Small intestine (tissue), 7 donors: ENCODE results near the gene NME3. TPM values are rescaled to one million over a fixed set of nuclear protein-coding genes. Genes with fewer than 3 reads are reported as not detected.
"Not testable (repeated sequence)": the region's sequence is repeated elsewhere in the genome, so short reads cannot be mapped to it uniquely, and the experiment has no call there.

Experiments used
- DNase-seq, 2 donors: peaks; one replicate each; pipeline versions ENCODE4 v3.0.0 to v3.0.0-alpha.2; 2013
- FAIRE-seq: peaks from 2 replicates; lab custom pipeline; 2012; peaks lifted over from hg19 to GRCh38; lab: Jason Lieb, UNC
- H3K27ac ChIP-seq, 3 donors: one replicate each; pipeline ENCODE4 v1.5.1; 2013; ENCODE audit warnings: low read length in 2 of 3, mild to moderate bottlenecking in 2 of 3, control low read depth in 1 of 3, inconsistent platforms in 1 of 3, low read depth in 1 of 3, moderate library complexity in 1 of 3
- H3K27me3 ChIP-seq, 3 donors: one replicate each; pipeline ENCODE4 v1.6.1; 2013; ENCODE audit warnings: low read length in 3 of 3, inconsistent platforms in 1 of 3; ENCODE audit not compliant: control insufficient read depth in 3 of 3, insufficient read depth in 3 of 3
- H3K36me3 ChIP-seq, 3 donors: one replicate each; pipeline ENCODE4 v1.6.1; 2013; ENCODE audit warnings: low read length in 3 of 3, inconsistent platforms in 1 of 3, low read depth in 1 of 3, mild to moderate bottlenecking in 1 of 3, moderate library complexity in 1 of 3; ENCODE audit not compliant: control insufficient read depth in 3 of 3, insufficient read depth in 2 of 3
- H3K4me1 ChIP-seq, 3 donors: one replicate each; pipeline ENCODE4 v1.6.1; 2013; ENCODE audit warnings: low read length in 2 of 3, inconsistent platforms in 1 of 3, low read depth in 1 of 3, mild to moderate bottlenecking in 1 of 3, moderate library complexity in 1 of 3; ENCODE audit not compliant: control insufficient read depth in 3 of 3, insufficient read depth in 2 of 3
- H3K4me3 ChIP-seq, 3 donors: one replicate each; pipeline ENCODE4 v1.5.1; 2013; ENCODE audit warnings: low read length in 3 of 3, control low read depth in 1 of 3, inconsistent platforms in 1 of 3, low read depth in 1 of 3, mild to moderate bottlenecking in 1 of 3, moderate library complexity in 1 of 3
- H3K9me3 ChIP-seq, 2 donors: one replicate each; pipeline ENCODE4 v1.6.1; 2013; ENCODE audit warnings: low read depth in 1 of 2, low read length in 1 of 2; ENCODE audit not compliant: control insufficient read depth in 2 of 2, insufficient read depth in 1 of 2
- WGBS, 3 donors: extraction: QIAGEN DNeasy Blood & Tissue Kit; methylation state at CpG; one replicate each; pipeline ENCODE4 v1.1.7; 2013; 5-methylcytosine and 5-hydroxymethylcytosine counted together
- polyA plus RNA-seq, 4 donors: library from polyadenylated mRNA; stranded (reverse) in 3 of 4; unstranded in 1 of 4; fragments of 200-250 nt in 3 of 4; fragments of 120-200 nt in 1 of 4; gene quantifications; one replicate each; pipeline versions ENCODE4 v1.2.1 to v1.2.3, GENCODE V29; 2013
- donor health status: healthy with polysubstance abuse.
- donor health status: control.
- donor health status: control.
- donor health status: Bipolar disorder and iron deficiency.
- donor health status: healthy.

The NME3 gene
- polyA plus RNA-seq, 4 donors, result 61.2 to 293 (median 153) TPM

GRCh38 chr16:1808691-1809090 is 37.3 kb upstream of the NME3 start:
- no peaks in the 10 kb centered on the region for H3K27me3 ChIP-seq
- peaks cover 4 to 59% (median 5%) of the 10 kb centered on the region in 3 donors for H3K36me3 ChIP-seq
- no peak for FAIRE-seq
- no peaks in the 10 kb centered on the region for H3K4me1 ChIP-seq
- H3K4me3 ChIP-seq, result no peak overlapping the region
- WGBS, 3 donors, result 81 to 85% (median 81%) methylated on average over 18 of the region's 18 CpGs
- no peak overlapping the region for H3K27ac ChIP-seq
- no peaks in the 10 kb centered on the region for H3K9me3 ChIP-seq
- no peak for DNase-seq

DNA sequence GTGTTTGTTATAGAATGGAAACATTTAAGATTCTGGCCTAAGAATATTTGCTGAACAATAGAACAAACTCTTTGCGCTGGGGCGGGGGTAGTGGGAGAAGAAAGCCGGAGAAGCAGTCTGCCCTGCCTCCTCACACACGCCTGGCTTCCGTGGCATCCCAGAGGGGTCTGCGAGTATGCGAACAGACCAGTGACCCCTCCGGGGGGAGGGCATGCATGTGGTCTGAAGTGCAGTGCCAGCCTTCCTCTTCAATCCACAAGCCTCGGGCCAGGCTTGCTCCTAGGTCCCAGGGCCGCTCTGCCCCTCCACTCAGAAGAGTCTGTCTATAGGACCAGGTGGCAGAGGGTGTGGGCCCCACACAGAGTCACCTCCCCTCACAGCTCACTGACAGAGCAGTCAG is 36.3 kb upstream of the NME3 start:
- Histone ChIP-seq H3K4me1 (no peaks in the 10 kb centered on the region), H3K36me3 (peaks cover 4 to 53% (median 5%) of the 10 kb centered on the region in 3 donors), H3K27me3 (no peaks in the 10 kb centered on the region), H3K27ac (no peak overlapping the region), H3K4me3 (no peak overlapping the region), H3K9me3 (no peaks in the 10 kb centered on the region)
- FAIRE-seq, result no peak
- no peak for DNase-seq
- WGBS, 3 donors, result 87 to 90% (median 88%) methylated on average over 10 of the region's 10 CpGs

GRCh38 chr16:1800701-1801100 is 29.4 kb upstream of the NME3 start:
- Histone ChIP-seq H3K36me3 (peaks cover 0 to 11% (median 0%) of the 10 kb centered on the region in 3 donors), H3K4me1 (no peaks in the 10 kb centered on the region), H3K27me3 (no peaks in the 10 kb centered on the region), H3K4me3 (no peak overlapping the region), H3K27ac (no peak overlapping the region), H3K9me3 (peaks cover 0 to 27% of the 10 kb centered on the region in 2 donors)
- FAIRE-seq (no peak), DNase-seq (no peak)
- WGBS, 3 donors, result 81 to 84% (median 82%) methylated on average over 10 of the region's 10 CpGs

DNA sequence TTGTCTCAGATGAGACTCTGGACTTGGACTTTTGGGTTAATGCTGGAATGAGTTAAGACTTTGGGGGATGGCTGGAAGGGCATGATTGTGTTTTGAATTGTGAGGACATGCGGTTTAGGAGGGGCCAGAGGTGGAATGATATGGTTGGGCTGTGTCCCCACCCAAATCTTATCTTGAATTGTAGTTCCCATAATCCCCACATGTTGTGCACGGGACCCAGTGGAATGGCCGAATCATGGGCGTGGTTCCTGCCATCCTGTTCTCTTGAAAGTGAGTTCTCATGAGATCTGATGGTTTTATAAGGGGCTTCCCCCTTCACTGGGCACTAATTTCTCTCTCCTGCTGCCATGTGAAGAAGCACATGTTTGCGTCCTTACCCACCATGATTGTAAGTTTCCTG is 27.9 kb upstream of the NME3 start:
- not testable (repeated sequence) for DNase-seq, H3K36me3 ChIP-seq, H3K27ac ChIP-seq, H3K4me3 ChIP-seq, H3K27me3 ChIP-seq, FAIRE-seq
- H3K4me1 ChIP-seq, result peaks cover 0 to 13% (median 0%) of the 10 kb centered on the region in 3 donors
- H3K9me3 ChIP-seq, result peaks cover 0 to 27% of the 10 kb centered on the region in 2 donors
- 62 to 87% (median 74%) methylated on average over 5 of the region's 5 CpGs for WGBS, 3 donors

DNA sequence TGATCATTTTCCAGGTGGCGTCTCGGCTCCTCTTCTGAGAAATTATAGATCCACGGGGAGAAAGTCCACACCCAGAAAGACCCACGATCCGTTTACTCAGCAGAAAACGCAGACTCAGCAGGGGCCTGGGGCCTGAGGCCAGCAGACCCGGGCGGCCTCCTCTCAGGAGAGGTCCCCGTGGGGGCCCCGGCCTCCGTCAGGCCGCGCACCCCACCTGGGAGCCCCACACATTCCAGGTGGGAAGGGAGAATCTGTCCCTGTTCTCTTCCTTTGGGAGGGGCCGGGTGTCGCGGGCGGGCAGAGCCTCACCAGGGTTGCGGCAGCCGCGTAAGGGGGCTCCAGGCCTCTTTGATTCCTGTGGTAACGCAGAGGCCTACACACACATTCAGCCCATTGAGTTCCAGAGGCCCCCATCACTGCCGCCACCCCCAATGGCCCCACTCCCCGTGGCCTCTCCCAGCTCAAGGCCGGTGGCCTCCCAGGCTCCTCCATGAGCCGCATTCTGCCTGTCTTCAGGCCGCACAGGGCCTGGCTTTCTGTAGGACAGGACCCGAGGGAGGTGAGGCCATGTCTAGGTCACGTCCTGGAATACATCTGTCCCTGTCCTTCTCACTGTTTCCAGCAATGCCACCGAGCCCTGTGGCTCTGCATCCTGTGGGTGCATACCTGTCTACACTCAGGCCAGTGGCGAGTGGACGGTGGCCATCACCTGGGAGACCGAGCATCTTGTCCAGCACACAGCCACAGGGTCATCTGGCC is 23.7 kb upstream of the NME3 start:
- WGBS, 3 donors, result 63 to 79% (median 66%) methylated on average over 21 to 32 of the region's 32 CpGs
- H3K27ac ChIP-seq, result peak overlapping the region in 1 of 3 donors; percentile 48
- H3K9me3 ChIP-seq, result peaks cover 0 to 27% of the 10 kb centered on the region in 2 donors
- H3K4me3 ChIP-seq, result peak overlapping the region in 1 of 3 donors; percentile 29
- no peaks in the 10 kb centered on the region for H3K27me3 ChIP-seq
- H3K36me3 ChIP-seq, result peaks cover 0 to 25% (median 4%) of the 10 kb centered on the region in 3 donors
- DNase-seq (peak in 1 of 2 donors; percentile 40), FAIRE-seq (no peak)
- H3K4me1 ChIP-seq, result peaks cover 0 to 22% (median 0%) of the 10 kb centered on the region in 3 donors

DNA sequence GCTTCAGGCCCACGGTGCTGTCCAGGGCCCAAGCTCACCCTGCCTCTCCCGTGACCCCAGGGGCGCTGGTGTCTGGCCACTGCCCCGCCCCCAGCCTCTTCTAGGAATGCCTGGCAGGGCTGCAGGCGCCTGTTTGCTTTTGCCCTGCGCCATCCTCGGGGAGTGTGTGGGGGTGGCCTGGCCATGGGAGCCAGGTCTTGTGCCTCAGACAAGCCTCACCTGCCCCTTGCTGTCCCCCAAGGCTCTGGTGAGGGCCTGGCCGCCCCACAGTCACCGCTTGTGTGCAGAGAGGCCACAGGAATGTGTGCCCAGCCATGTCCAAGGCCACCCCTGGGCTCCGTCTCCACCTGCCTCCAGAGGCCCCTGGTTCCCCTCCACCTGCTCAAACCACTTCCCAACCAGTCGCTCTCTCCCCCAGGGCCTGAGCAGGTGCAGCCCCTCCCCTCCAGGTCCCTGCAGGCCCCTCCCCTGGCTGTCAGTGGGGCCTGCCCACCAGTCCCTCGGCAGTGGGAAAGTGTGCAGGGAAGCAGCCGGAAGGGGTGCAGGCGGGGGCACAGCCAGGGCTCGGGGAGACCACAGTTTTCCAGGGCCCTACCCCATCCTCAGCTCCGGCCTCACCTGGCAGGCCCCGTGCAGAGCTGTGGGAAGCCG is 23.0 kb upstream of the NME3 start:
- peaks cover 0 to 21% of the 10 kb centered on the region in 2 donors for H3K9me3 ChIP-seq
- 18 to 52% (median 33%) methylated on average over 15 to 18 of the region's 18 CpGs for WGBS, 3 donors
- peak overlapping the region in 1 of 3 donors; percentile 33 for H3K27ac ChIP-seq
- H3K4me3 ChIP-seq, result peak overlapping the region in 1 of 3 donors; percentile 29
- no peaks in the 10 kb centered on the region for H3K27me3 ChIP-seq
- H3K36me3 ChIP-seq, result peaks cover 0 to 32% (median 4%) of the 10 kb centered on the region in 3 donors
- no peak for FAIRE-seq
- H3K4me1 ChIP-seq, result peaks cover 0 to 22% (median 0%) of the 10 kb centered on the region in 3 donors
- peak in 1 of 2 donors; percentile 57 for DNase-seq

DNA sequence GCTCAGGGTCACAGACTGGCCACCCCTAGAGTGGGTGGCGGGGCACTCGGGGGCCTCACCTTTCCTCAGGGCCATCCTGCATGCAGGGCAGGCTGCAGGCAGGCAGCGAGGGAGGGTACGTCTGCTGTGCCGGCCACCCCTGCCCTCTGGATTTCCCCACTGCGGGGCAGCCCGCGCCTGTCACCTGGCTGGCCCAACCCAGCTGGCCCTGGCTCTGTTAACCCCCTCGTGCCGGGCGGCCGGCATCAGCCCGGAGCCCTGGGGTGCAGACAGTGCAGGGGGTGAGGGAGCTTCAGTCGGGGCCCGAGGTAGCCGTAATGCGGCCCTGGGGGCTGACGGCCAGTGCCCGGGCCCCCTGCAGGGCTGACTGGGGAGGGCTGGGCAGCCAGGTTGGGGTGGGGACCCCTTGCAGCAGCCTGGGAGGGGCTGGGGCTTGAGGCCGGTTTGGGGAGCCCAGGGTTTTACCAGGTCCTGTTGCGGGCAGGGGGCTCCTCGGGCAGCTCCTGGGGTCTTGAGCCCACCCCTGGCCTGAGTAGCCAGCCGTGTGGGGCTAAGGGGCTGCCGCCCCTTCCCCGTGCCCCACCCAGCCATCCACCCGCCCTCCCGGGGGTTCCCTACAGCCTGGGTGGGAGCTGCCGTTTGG is 22.4 kb upstream of the NME3 start, which contains the start of gene IGFALS:
Gene IGFALS (minus strand): TSS at position 128 of the 643 bp plus-strand sequence. CDS start 53 bp downstream, at position 75.
- no peak for FAIRE-seq
- peaks cover 0 to 15% of the 10 kb centered on the region in 2 donors for H3K9me3 ChIP-seq
- peak within 1 kb of the TSS in 1 of 3 donors; percentile 29 for H3K4me3 ChIP-seq
- H3K27me3 ChIP-seq, result no peaks in the 10 kb centered on the region
- peaks cover 0 to 38% (median 4%) of the 10 kb centered on the region in 3 donors for H3K36me3 ChIP-seq
- H3K4me1 ChIP-seq, result peaks cover 0 to 22% (median 0%) of the 10 kb centered on the region in 3 donors
- DNase-seq, result peak in 1 of 2 donors; percentile 48
- 23 to 55% (median 39%) methylated on average over 21 to 28 of the region's 28 CpGs for WGBS, 3 donors
- H3K27ac ChIP-seq, result peak within 1 kb of the TSS in 1 of 3 donors; percentile 33
